Smooth muscle cell of the brain vasculature (primary cell): ENCODE measurements around the gene NLGN3.
"Not testable (repeated sequence)": the region's sequence is repeated elsewhere in the genome, so short reads cannot be mapped to it uniquely, and the experiment has no call there.

Experiments used
- DNase-seq: peaks from one replicate; pipeline ENCODE4 v3.0.0-alpha.2; 2012; ENCODE audit warnings: low read depth, low spot score

NLGN3 gene

GRCh38 chrX:71169586-71169985 lies 24.9 kb downstream of the NLGN3 start:
- no peak for DNase-seq

DNA sequence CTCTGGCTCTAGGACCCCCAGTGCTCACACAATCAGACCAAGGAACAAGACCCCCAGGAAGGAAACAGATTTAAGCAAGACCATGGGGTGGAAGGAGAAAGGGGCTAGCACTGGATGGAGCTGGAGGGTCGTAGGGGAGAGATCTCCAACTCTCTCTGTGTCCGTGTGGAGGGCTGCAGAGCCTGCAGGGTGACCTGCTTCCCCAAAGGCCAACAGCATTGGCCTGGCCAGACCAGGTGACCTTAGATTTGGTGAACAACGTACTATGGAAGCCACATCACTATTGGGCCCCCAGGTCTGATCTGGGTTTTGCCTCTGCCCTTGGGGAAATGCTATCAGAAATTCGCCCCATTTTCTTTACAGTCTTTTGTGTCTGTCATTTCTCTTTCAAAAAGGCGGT lies 26.0 kb downstream of the NLGN3 start:
- DNase-seq, result no peak

- DNase-seq, result no peak
Observed at GRCh38 chrX:71171110-71171801, 26.6 kb downstream of the NLGN3 start.

DNA sequence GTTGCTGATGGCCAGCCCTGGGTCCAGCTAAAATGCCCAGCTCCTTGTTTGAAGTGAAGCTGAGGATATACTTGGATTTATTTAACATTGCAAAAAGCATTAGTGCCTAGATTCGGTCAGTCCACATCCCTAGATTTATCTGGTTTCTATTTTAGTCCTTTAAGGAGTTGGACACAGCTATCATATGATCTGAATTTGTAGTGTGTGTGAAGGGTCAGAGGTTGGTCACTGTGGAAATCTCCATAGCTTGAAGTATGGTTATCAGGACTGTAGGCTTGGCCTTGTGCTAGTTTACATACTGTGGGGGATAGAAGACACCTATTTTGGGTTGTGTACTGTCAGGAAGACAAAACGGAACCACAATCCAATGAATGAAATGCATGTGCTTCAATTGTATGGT lies 28.8 kb downstream of the NLGN3 start:
- DNase-seq, result no peak

DNA sequence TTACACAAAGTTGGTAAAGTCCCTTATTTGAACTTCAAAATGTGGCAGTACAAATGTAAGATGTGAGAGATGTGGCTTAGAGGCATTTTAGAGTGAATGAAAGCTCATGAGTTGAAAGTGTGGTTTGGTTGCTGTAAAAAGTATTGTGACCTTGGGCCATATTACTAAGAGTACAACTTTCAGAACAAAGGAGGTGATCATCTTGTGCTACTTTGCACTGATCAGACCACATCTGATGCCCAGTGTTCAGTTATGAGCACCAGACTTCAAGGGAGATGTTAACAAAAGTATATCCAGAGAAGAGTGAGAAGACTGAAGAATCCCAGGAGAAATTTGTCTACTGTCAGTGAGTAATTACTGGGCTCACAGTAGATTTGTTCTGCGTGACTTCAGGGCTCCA lies 30.2 kb downstream of the NLGN3 start:
- no peak for DNase-seq

- DNase-seq, result no peak
Observed at GRCh38 chrX:71175531-71175930, 30.9 kb downstream of the NLGN3 start.

DNA sequence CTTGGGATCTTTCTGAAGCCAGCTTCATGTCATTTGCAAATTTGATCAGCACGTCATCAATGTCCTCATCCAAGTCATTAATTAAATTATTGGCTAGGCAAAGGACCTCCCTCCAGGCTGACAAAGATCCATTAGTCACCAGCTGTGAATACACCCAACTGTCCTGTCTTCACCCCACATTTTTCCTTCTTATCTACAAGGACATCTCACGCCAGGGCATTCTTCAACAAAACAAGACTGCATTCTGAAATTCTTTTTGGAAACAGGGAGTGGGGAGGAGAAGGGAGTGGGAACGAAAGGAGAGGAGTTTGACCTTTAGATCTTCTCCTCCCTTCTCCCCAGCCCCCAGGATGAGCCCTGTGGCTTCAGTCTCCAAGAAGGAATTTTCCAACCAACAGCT lies 32.7 kb downstream of the NLGN3 start:
- no peak for DNase-seq

GRCh38 chrX:71178908-71179307 lies 34.3 kb downstream of the NLGN3 start:
- peak; percentile 44 for DNase-seq

DNA sequence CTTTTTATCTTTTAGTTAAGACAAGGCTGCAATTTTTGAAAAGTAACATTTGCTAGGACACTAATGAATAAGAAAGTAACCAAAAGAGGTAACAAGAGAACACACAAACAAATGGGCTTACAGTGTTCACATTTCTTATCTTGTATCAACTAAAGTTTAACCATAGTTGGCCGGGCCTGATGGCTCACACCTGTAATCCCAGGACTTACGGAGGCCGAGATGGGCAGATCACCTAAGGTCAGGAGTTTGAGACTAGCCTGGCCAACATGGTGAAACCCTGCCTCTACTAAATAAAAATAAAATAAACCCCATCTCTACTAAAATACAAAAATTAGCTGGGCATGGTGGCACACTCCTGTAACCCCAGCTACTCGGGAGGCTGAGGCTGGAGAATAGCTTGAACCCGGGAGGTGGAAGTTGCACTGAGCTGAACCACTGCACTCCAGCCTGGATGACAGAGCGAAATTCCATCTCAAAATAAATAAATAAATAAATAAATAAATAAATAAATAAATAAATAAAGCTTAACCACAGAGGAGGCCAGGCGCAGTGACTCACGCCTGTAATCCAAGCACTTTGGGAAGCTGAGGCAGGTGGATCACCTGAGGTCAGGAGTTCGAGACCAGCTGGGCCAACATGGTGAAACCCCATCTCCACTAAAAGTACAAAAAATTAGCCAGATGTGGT lies 36.1 kb downstream of the NLGN3 start:
- not testable (repeated sequence) for DNase-seq

DNA sequence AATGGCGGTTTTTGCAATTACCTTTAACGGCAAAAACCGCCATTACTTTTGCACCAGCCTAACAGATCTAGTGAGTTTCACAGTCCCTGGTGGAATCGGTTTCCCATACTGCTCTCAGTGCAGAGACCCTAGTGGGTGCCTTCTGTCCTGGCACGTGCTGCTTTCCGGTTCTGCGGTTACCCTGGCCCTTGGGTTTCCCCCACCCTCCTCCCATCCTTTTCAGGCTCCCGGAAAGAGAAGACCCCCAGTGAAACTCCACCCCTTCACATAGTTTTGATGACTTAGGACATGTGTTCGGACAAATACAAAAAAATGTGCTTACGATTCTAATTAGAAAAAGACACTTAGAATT lies 36.9 kb downstream of the NLGN3 start:
- DNase-seq, result no peak

- peak; percentile 87 for DNase-seq
Observed at GRCh38 chrX:71181910-71182799, 37.5 kb downstream of the NLGN3 start.

- DNase-seq, result no peak
Observed at GRCh38 chrX:71182871-71183270, 38.2 kb downstream of the NLGN3 start.

- DNase-seq, result no peak
Observed at GRCh38 chrX:71183341-71183740, 38.7 kb downstream of the NLGN3 start.

DNA sequence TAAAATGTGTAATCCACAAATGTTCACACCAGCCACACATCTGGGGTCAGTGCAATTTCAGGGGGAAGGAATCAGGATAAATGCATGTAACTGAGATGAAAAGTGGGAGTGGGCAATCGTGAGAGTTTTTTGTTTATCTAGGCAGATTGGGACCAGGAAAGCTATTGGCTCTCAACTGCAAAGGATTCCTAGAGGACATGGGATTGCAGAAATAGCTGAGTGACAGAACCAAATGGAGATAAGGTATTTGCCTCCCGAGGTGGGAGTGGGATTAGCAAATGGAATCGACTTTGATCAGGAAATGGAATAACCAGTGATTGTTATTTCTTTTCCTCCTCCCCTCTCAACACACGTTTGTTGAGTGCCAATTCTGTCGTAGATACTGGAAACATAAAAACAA lies 39.5 kb downstream of the NLGN3 start:
- DNase-seq, result no peak

DNA sequence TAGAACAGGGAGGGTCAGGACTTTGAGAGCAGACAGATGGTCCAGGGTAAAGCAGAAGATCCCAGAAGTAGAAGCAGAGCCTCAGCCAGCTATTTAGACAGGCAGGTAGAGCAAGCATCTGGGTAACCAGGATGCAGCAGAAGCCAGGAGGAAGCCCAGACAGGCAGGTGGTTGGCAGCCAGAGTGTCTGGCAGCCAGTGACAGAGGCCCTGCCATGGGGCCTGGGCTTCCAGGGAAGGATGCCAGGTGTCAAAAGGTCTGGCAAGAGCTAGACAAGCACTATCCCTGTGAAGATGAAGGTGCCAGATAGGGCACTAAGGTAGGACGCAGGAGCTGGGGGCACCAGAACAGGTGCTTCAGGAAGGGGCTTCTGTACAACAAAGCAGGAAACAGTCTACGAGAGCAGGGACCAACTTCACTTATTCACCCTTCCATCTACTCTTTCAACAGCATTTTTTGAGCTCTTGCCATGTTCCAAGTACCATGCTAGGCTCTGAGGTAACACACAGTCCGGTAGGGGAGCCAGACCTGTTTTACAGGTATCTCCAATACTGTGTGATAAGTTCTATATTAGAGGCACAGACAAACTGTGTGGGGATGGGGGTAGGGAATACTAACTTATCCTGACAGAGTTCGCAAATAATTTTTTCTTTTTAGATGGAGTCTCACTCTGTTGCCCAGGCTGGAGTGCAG lies 40.3 kb downstream of the NLGN3 start:
- DNase-seq, result no peak

DNA sequence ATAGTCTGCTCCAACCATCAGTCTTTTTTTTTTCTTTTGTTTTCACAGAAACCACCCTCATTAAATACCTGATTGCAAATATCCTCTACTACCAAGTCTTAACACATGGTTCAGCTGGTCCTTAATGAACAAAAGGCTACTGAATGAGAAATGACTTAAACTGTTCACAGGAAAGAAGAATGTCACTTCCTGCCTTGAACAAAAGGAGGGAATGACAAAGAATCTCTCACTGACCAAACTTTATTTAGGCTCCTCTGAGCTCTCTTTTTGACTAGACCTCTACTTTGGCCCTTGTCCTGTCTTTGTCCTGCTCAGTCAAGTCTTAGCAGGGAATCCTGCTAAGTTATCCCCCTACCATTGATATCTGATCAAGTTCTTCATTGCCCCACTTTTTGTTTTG lies 46.6 kb downstream of the NLGN3 start:
- DNase-seq, result no peak

- DNase-seq, result no peak
Observed at GRCh38 chrX:71195964-71196649, 51.5 kb downstream of the NLGN3 start.

DNA sequence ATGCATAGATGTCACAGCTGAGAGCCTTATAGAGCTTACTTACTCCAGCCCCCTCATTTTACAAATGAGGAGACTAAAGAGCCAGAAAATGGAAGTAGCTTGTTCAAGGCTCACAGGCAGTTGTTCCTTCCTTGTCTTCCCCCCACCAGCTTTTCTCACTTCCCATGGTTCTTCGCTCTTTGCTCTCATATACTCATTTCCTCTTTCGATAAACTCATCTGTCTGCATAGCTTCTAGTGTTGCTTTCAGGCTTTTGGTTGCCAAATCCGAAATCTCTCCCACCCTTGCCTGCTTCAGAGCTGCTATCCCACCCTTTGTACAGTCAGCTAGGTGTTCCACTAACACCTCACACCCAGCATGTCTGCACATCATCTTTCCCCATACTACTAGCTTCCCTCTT lies 53.4 kb downstream of the NLGN3 start:
- DNase-seq, result no peak

DNA sequence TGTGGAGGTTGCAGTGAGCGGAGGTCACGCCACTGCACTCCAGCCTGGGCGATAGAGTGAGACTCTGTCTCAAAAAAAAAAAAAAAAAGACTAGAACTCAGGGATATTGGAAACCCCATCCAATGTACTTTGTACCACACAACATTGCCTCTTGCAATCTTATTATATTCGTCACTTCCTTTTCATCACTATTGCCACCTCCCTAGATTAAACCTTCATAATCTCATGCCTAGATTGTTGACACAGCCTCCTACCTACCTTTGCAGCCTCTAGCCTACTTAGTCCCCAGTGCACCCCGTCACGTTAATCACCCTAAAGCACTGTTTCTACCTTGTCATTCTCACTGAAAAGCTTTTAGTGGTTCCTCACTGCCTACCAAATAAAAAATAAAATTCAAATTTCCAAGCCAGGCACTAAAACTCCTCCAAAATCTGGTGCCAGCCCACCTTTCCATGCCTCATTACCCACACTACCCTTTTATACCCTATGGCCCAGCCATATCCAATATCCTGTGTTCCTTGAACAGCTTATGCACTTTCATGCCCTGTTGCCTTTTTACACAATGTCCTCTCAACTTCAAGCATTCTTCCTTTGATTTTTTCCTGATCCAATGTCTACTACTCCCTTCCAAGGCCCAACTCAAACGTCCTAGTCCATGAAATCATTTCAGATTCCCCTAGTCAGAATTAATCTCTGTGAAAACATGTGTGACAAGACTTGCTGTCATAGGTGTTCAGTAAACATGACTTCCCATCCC lies 54.8 kb downstream of the NLGN3 start:
- no peak for DNase-seq

DNA sequence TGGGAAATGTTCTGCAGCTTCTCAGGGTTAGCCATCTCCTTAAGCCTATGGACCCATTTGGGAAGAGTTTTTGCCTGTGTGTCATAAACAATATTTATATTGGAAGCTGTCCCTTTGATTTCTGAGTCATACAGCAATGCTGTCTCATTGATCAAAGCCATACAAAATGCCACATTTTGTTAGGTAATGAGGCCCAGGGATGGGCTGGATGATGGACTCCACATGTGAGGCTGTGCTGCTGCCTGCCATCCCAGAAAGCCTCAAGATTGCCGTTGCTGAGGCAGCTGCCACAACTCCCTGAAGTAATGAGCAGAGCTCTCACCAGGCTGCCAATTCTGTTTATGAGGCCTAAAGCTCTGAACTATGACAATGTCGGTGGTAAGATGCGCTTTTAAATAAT lies 66.2 kb downstream of the NLGN3 start:
- no peak for DNase-seq

DNA sequence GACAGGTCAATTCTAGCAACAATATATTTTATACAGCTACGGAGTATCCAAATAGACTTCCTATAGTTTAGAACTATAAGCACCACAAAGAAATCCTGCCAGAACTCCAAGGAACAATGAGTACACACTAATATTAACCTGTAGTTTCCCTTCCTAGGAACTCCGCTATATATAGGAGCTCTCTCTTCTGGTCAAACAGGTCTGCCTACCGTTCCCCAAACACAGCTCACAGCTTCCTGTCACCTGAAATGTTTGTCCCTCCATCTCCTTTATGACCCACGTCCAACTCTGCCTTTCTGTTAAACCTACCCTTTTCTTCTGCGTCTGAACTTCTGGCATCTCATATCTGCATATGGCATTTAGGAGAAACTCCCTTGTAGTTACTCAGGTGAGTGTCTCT lies 67.9 kb downstream of the NLGN3 start:
- DNase-seq, result no peak
